ENCODE results near the gene ANXA5.

Gene ANXA5

DNA sequence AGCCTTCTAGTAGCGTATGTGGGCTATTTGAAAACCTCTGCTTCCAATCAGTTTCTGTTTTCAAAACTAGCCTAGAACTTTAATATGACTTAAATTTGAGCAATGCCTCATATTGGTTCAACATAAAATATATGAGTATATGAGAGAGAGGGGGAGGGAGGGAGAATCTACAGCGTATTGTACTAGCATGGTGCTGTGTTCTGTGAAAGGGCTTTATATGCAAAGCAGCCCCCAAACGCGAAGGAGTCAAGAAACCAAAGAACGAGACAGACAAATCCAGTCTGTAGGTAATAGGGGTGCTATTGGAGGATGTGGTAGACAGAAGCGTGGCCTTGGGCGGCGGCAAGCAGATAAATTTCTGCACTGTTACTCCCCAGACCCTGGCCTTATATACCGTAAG is 784 bp upstream of the ANXA5 start:
- H3K27me3 Mint-ChIP-seq: no peaks in the 10 kb centered on the region

DNA sequence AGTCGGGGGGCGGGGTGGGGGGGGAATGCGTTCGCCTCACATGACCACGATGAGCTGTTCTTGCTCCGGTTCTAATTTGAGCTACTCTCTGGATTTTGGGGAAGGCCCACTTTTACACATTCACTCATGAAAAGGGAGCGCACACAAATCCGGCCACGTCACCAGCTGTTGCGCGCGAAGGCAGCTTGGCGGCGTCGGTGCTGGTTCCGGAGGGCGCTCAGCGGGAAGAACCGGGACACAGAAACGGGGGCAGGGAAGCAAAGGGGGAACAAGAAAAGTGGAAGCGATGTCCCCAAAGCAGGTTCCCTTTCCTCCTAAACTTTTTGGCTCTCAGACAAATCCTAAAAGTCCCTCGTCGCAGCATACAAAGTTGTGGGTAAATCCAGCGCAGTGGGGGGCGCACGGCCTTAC is 605 bp downstream of the ANXA5 start:
- Mint-ChIP-seq H3K4me3 (peak overlapping the region; percentile 100), H3K27me3 (no peaks in the 10 kb centered on the region), H3K27ac (peak overlapping the region; percentile 96), H3K9me3 (no peaks in the 10 kb centered on the region), H3K36me3 (peaks cover 7% of the 10 kb centered on the region), H3K4me1 (peaks cover 34% of the 10 kb centered on the region)
- ATAC-seq: peak; percentile 57

More for the DNA sequence above, 784 bp upstream of the ANXA5 start:
- peak; percentile 25 for ATAC-seq
- Mint-ChIP-seq H3K4me3 (peak overlapping the region; percentile 86), H3K9me3 (no peaks in the 10 kb centered on the region), H3K27ac (peak overlapping the region; percentile 96), H3K36me3 (peaks cover 3% of the 10 kb centered on the region), H3K4me1 (peaks cover 30% of the 10 kb centered on the region)

DNA sequence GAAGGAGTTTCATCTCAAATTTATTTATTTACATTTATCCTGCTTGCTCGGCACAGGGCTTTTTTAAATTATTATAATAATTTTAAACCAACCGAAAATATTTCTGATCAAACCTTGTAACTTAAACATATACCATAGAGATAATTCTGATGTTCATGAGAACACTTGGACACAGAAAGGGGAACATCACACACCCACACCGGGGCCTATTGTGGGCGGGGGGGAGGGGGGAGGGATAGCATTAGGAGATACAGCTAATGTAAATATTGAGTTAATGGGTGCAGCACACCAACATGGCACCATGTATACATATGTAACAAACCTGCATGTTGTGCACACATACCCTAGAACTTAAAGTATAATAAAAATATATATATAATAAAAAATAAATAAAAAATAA is 2.9 kb downstream of the ANXA5 start:
- H3K27ac Mint-ChIP-seq: no peak overlapping the region

DNA sequence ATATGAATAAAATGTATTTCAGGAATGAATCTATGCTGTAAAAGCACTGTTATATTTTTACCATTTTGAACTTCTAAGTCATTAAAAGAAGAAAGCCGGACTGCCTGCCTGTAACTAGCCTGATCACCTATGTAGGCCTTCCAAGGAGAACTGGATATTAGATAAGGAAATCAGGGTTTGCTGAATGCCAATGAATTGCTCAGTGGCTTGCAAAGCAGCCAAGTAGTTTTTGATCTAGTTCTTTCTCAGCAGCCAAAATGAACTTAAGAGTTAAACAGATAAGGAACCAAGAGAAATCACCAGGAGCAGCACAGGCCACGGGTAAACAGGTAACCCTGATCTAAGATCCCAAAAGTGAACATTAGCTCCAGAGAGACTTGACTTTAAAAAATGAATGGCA is 3.3 kb downstream of the ANXA5 start:
- H3K27ac Mint-ChIP-seq: no peak overlapping the region
- no peaks in the 10 kb centered on the region for H3K9me3 Mint-ChIP-seq
- ATAC-seq: no peak
- H3K4me1 Mint-ChIP-seq: peaks cover 30% of the 10 kb centered on the region
- no peak overlapping the region for H3K4me3 Mint-ChIP-seq
- H3K27me3 Mint-ChIP-seq: no peaks in the 10 kb centered on the region
- peaks cover 7% of the 10 kb centered on the region for H3K36me3 Mint-ChIP-seq

More for the DNA sequence above, 2.9 kb downstream of the ANXA5 start:
- ATAC-seq: no peak
- Mint-ChIP-seq H3K4me3 (no peak overlapping the region), H3K9me3 (no peaks in the 10 kb centered on the region), H3K27me3 (no peaks in the 10 kb centered on the region), H3K36me3 (peaks cover 7% of the 10 kb centered on the region), H3K4me1 (peaks cover 34% of the 10 kb centered on the region)

DNA sequence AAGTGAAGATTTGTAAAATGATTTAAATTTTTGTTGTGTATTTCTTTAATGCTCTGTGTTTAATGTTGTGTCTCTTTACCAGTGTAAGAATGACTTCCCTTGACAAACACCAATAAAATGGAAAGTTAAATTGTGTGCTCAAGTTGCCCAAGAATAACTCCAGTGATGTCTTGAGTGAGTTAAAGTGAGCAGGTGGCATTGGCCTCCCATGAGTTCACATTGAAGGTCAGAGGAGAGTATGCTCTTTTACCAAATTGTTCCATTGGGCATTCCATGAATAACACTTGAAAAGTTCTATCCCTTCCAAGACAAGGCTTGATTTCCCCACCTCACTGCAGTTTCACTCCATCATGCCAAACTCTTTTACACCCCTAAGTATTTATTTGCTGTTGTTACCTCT is 4.5 kb downstream of the ANXA5 start:
- no peaks in the 10 kb centered on the region for H3K9me3 Mint-ChIP-seq
- no peak for ATAC-seq
- peaks cover 18% of the 10 kb centered on the region for H3K4me1 Mint-ChIP-seq
- H3K36me3 Mint-ChIP-seq: peaks cover 7% of the 10 kb centered on the region
- H3K4me3 Mint-ChIP-seq: no peak overlapping the region
- H3K27me3 Mint-ChIP-seq: no peaks in the 10 kb centered on the region
- H3K27ac Mint-ChIP-seq: no peak overlapping the region

DNA sequence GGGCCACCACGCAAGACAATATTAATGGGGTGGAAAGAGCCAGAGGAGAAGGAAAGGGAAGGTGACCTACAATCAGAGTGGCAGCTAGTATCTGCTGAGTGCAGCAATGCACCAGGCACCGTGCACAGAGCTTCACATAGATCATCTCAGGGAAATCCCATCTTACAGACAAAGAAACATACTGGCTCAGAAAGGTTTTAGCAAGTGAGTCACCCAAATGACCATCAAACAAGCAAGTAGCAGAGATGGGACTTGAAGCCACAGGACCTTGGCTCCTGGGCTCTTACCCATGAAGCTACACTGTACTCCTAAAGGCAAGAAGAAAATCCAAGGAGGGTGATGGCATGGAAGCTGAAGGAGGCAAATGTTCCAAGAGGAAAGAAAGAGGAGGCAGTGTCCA is 6.8 kb downstream of the ANXA5 start:
- H3K27ac Mint-ChIP-seq: no peak overlapping the region
- no peak for ATAC-seq
- H3K36me3 Mint-ChIP-seq: peaks cover 16% of the 10 kb centered on the region
- no peaks in the 10 kb centered on the region for H3K27me3 Mint-ChIP-seq
- H3K4me1 Mint-ChIP-seq: peaks cover 8% of the 10 kb centered on the region
- H3K9me3 Mint-ChIP-seq: no peaks in the 10 kb centered on the region
- H3K4me3 Mint-ChIP-seq: no peak overlapping the region

DNA sequence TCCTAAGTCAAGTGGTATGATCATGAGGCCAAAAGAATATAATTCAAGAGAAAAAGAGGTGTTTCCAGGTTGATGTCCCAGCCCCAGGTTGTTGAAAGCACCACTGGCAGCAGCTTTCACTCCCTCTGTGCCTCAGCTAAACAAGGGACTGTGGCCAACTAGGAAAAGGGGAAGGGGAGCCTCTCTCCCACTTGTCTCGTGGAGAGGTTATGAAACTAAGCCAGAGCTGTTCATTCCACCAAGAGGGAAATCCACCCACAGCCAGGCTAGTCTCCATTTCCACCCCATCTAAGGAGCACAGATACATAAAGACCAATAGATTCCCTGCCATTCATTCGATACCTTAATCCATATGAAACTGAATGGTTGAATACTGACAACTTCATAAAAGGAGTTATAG is 8.1 kb downstream of the ANXA5 start:
- Mint-ChIP-seq H3K4me1 (peaks cover 8% of the 10 kb centered on the region), H3K4me3 (no peak overlapping the region), H3K27ac (no peak overlapping the region), H3K36me3 (peaks cover 24% of the 10 kb centered on the region), H3K9me3 (no peaks in the 10 kb centered on the region), H3K27me3 (no peaks in the 10 kb centered on the region)
- ATAC-seq: no peak

DNA sequence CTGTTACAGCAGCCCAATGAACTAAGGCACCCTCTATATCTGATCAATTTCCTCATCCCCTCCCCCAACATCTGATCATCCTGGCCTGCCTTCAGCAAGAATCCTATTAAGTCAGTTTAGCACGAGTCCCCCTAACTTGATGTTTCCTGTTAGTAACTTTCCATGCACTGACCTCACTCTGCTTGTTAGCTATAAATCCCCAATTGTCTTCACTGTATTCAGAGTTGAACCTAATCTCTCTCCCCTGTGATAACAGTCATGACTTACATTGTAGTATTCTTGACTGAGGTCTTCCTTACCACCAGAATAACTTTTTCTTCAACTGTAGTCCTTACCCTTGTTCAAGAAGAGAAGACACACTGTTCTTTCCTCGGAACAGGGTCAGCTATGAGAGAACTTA is 8.5 kb downstream of the ANXA5 start:
- no peak for ATAC-seq
- Mint-ChIP-seq H3K4me1 (peaks cover 8% of the 10 kb centered on the region), H3K27me3 (no peaks in the 10 kb centered on the region), H3K4me3 (no peak overlapping the region), H3K9me3 (no peaks in the 10 kb centered on the region), H3K27ac (no peak overlapping the region), H3K36me3 (peaks cover 24% of the 10 kb centered on the region)

DNA sequence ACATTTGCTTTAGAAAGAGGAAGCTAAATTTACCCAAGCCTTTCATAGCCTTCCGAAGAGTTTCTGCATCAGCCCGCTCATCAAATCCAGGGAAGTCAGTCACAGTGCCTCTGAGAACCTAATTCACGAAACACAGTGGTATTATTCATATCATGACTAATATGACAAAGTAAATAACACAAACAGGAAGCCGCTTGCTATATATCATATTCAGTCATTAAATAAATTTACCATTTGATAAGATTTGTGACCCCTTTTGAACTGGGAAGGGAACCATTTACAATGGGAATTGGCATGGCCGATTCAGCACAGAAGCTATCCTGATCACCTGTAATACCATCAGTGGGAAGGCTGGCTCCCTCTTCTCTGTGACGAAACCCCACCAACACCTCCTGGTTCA is 10.5 kb downstream of the ANXA5 start:
- no peaks in the 10 kb centered on the region for H3K27me3 Mint-ChIP-seq
- no peak for ATAC-seq
- no peaks in the 10 kb centered on the region for H3K4me1 Mint-ChIP-seq
- no peak overlapping the region for H3K27ac Mint-ChIP-seq
- H3K9me3 Mint-ChIP-seq: no peaks in the 10 kb centered on the region
- peaks cover 16% of the 10 kb centered on the region for H3K36me3 Mint-ChIP-seq
- no peak overlapping the region for H3K4me3 Mint-ChIP-seq

DNA sequence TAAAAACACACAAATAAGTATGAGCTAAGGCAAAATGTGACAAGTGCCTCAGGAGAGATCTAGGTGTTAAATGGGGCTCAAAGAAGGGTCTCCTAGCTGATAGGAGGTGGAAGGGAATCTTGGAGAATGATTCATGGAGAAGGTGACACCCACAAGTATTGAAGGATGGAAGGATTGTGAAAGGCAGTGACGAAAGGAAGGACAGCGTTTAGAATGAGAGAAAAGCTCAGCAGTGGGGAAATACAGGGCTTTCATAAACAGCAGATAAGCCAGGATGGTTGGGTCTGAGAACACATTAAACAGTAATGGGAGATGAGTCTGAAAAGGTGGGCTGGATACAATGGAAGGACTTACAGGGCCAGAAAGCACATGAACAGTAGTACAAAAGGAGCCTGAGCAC is 11.5 kb downstream of the ANXA5 start:
- Mint-ChIP-seq H3K36me3 (peaks cover 24% of the 10 kb centered on the region), H3K9me3 (no peaks in the 10 kb centered on the region), H3K4me1 (no peaks in the 10 kb centered on the region), H3K4me3 (no peak overlapping the region), H3K27me3 (no peaks in the 10 kb centered on the region), H3K27ac (no peak overlapping the region)
- no peak for ATAC-seq

DNA sequence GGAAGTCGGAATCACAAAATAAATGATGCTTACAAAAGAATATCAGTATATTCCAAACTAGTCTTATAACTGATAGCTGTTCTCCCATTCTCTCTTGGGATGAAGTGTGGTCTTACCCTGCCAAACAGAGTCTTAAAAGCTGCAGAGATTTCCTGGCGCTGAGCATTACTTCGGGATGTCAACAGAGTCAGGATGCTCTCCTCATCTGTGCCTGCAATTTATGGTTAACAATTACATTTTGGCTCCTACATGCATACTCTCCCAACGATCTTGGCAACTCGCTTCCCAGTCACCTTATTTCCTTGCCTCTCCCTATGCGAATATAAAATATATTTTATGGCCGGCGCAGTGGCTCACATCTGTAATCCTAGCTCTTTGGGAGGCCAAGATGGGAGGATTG is 12.2 kb downstream of the ANXA5 start:
- no peak overlapping the region for H3K27ac Mint-ChIP-seq
- peaks cover 31% of the 10 kb centered on the region for H3K36me3 Mint-ChIP-seq
- no peaks in the 10 kb centered on the region for H3K9me3 Mint-ChIP-seq
- H3K4me1 Mint-ChIP-seq: no peaks in the 10 kb centered on the region
- ATAC-seq: no peak
- H3K27me3 Mint-ChIP-seq: no peaks in the 10 kb centered on the region
- no peak overlapping the region for H3K4me3 Mint-ChIP-seq

DNA sequence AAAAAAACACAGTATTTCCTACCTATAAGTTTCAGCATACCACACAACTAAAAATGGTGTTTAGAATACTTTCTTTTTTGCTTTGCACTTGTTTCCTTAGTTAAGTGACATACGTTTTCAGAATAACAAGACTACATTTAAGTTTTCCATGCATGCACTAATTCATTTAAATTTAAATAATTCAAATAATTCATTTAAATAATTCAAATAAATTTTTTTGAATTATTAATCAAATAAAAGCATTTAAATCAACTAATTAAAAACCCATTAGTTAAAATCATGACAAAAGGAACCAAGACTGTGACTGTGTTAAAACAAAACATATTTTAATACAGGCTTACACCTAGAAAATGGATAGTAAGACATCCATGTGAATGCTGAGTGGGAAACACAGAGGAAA is 12.8 kb downstream of the ANXA5 start:
- H3K36me3 Mint-ChIP-seq: peaks cover 37% of the 10 kb centered on the region
- H3K9me3 Mint-ChIP-seq: no peaks in the 10 kb centered on the region
- H3K4me1 Mint-ChIP-seq: no peaks in the 10 kb centered on the region
- no peaks in the 10 kb centered on the region for H3K27me3 Mint-ChIP-seq
- no peak overlapping the region for H3K4me3 Mint-ChIP-seq
- H3K27ac Mint-ChIP-seq: no peak overlapping the region
- ATAC-seq: no peak

DNA sequence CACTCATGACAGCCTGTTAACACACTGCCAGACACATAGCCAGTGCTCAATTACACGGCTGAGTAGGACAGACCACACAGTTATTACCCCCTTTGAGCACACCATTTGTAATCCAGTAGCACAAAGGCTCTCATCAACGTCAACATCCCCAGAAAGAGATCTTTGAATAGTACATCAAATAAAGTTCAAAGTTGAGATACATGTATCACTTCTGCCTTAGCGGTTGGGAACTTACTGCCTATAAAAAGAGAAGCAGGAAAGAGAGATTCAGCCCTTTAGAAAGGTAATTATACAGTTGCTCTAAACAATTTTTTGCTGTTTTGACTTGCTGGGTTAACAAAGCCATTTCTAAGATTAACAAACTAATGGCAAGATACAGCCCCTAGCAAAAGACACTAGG is 16.2 kb downstream of the ANXA5 start:
- Mint-ChIP-seq H3K27ac (no peak overlapping the region), H3K9me3 (no peaks in the 10 kb centered on the region), H3K36me3 (peaks cover 58% of the 10 kb centered on the region), H3K4me1 (no peaks in the 10 kb centered on the region), H3K27me3 (no peaks in the 10 kb centered on the region), H3K4me3 (no peak overlapping the region)
- ATAC-seq: no peak

DNA sequence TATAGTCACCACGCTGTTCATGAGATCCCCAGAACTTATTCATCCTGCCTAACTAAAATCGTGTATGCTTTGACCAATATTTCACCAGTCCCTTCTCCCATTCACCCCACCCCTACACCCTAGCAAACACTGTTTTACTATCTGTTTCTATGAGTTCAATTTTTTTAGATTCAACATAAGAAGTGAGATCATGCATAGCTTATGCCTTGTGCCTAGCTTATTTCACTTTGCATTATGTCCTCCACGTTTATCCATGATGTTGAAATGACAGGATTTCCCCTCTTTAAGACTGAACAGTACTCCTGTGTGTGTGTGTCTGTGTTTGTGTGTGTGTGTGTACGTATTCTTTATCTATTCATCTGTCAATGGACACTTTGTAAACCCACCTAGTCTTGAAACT is 16.8 kb downstream of the ANXA5 start:
- no peak for ATAC-seq
- no peak overlapping the region for H3K4me3 Mint-ChIP-seq
- no peak overlapping the region for H3K27ac Mint-ChIP-seq
- no peaks in the 10 kb centered on the region for H3K9me3 Mint-ChIP-seq
- no peaks in the 10 kb centered on the region for H3K27me3 Mint-ChIP-seq
- H3K36me3 Mint-ChIP-seq: peaks cover 52% of the 10 kb centered on the region
- no peaks in the 10 kb centered on the region for H3K4me1 Mint-ChIP-seq

DNA sequence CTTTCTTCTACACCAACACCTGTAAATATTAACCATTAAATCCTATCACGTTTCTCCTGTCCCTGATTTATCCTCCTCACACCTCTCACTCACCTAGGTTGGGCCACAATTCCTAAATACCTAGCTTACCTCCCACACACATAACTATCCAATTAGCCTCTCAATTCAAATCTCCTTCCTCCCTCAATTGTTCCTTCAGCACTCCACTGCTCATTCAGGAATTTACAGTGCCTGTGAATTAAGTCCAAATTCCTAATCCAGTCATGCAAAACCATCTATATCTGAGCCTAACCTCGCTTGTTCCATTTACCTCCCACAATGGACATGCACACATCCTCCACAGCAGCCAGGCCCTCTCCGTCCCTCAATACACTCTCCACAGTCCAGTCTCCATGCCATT is 17.5 kb downstream of the ANXA5 start:
- no peak overlapping the region for H3K4me3 Mint-ChIP-seq
- H3K36me3 Mint-ChIP-seq: peaks cover 47% of the 10 kb centered on the region
- H3K4me1 Mint-ChIP-seq: no peaks in the 10 kb centered on the region
- no peak for ATAC-seq
- H3K27me3 Mint-ChIP-seq: no peaks in the 10 kb centered on the region
- H3K27ac Mint-ChIP-seq: no peak overlapping the region
- H3K9me3 Mint-ChIP-seq: no peaks in the 10 kb centered on the region

DNA sequence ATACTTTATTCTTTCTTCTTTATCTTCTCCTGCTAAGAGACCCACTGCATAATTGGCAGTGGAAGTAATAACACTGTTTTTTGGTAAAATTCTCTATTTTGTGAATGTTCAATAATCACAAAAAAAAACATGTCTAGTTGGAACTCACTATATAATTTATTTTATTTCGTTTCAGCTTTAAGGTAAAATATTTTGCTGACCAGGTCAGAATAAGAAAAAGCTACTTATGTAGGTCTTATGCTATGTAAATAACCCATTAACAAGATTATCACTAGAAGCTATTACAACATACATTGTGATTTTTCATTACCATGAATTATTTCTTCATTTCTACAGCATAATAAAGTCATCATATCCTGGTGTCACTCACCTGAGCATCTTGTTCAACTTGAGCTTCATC is 19.3 kb downstream of the ANXA5 start:
- Mint-ChIP-seq H3K36me3 (peaks cover 48% of the 10 kb centered on the region), H3K27me3 (no peaks in the 10 kb centered on the region), H3K27ac (no peak overlapping the region), H3K4me1 (no peaks in the 10 kb centered on the region), H3K9me3 (no peaks in the 10 kb centered on the region), H3K4me3 (no peak overlapping the region)
- ATAC-seq: no peak

Data from stimulated activated memory B cell treated with anti-CD40 and anti-IgM and Interleukin-4, amounts not matched to agents 10 μg/mL and 1 μg/mL and 100 μg/mL, for 72 hours (primary cell).